ENCODE measurements around the gene MLPH.

MLPH gene

DNA sequence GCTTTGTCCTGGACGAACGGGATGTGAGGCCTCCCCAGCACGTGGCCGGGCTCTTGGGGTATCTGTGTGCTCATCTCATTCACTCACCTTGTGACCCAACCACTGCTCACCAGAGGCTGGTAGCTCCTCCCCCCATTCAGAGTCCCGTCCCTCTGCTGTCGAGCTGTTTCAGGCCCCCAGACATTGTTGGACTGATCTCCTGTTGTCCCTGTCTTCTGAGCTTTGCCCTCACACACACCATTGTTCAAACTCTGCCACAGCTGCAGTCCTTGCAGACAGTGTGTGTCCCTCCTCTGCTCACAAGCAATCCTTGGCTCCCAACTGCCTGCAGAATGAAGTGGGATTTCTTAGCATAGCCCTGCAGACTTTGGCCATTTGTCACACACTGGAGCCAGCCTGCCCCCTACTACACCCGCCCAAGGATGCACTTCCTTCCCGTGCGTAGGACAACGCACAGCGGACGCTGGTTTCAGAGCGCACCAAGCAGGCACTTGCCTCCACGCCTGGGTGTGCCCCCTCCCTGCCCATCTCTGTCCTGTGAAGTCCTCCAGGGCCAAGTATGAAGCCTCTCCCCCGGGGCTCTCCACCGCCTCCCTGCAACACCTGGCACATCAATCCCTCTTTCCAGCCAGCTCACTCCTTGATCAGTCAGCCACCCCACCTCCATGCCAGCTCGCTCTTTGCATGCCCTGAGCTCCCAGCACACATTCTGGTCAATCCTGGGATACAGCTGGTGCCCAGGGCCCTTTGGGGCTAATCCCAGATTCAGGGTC is 62.8 kb downstream of the MLPH start:
- TF ChIP-seq, protein P1, sequence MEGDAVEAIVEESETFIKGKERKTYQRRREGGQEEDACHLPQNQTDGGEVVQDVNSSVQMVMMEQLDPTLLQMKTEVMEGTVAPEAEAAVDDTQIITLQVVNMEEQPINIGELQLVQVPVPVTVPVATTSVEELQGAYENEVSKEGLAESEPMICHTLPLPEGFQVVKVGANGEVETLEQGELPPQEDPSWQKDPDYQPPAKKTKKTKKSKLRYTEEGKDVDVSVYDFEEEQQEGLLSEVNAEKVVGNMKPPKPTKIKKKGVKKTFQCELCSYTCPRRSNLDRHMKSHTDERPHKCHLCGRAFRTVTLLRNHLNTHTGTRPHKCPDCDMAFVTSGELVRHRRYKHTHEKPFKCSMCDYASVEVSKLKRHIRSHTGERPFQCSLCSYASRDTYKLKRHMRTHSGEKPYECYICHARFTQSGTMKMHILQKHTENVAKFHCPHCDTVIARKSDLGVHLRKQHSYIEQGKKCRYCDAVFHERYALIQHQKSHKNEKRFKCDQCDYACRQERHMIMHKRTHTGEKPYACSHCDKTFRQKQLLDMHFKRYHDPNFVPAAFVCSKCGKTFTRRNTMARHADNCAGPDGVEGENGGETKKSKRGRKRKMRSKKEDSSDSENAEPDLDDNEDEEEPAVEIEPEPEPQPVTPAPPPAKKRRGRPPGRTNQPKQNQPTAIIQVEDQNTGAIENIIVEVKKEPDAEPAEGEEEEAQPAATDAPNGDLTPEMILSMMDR (conservative IDR thresholded peaks at IDR 0.05; ENCODE audit: low read length): no peak
- H3K4me3 ChIP-seq (ENCODE audit: low read length): no peak overlapping the region
- no peak for DNase-seq (ENCODE audit: low read depth)

DNA sequence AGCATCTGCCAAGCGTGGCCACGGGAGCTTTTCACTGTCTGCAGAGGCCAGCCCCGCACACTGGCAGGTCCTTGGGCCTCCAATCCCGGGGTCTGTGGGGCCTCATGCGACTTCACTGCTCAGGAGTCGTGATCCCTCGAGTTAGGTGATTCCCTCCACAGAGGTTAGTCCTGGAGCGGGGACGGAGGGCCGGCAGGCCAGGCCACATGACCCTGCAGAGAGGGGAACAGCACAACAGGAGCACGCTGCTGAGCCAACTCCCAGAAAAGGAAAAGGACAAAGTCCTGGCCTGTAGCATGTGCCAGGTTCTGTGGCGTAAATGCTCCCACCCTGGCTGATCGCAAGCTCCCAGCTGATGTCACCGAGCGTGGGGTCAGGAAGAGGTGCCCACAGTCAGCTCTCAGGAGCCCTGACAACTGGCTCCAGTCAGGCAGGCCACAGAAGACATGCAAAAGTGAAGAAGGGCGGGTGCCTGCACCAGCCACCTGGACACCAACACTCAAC is 64.1 kb downstream of the MLPH start:
- TF ChIP-seq, protein P1 (conservative IDR thresholded peaks at IDR 0.05; ENCODE audit: low read length): no peak
- DNase-seq (ENCODE audit: low read depth): no peak
- H3K4me3 ChIP-seq (ENCODE audit: low read length): no peak overlapping the region

DNA sequence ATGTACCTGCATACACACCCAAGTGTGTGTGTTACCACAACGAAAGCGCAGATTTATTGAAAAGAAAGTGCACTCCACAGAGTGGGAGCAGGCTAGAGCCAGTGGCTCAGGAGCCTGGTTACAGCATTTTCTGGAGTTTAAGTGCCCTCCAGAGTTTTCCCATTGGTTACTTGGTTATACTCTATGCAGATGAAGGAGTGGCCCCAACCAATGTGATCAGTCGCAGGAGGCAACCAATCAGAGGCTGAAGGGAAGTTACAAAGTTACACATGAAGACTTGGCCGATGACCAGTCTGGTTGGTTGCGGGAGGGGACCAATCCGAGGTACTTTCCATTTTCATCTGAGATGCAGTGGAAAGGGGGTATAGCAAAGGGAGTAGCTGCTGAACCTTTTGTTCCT is 65.9 kb downstream of the MLPH start:
- H3K4me3 ChIP-seq (ENCODE audit: low read length): no peak overlapping the region
- TF ChIP-seq, protein P1 (conservative IDR thresholded peaks at IDR 0.05; ENCODE audit: low read length): no peak
- DNase-seq (ENCODE audit: low read depth): no peak

DNA sequence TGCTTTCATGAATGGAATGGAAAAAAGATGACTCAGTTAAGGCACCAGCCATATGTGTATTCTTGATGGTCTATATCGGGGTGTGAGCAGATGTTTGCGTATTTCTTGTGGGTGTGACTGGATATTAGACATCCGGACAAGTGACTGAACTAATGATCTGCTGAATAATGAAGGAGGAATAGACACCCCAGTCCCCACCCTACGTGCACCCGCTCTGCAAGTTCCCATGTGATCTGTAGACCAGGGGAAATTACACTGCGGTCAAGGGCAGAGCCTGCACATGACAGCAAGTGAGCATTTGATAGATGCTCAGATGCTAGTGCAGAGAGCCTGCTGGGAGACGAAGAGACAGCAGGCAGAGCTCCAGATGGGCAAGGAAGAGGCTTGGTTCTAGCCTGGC is 66.9 kb downstream of the MLPH start:
- H3K4me3 ChIP-seq (ENCODE audit: low read length): no peak overlapping the region
- DNase-seq (ENCODE audit: low read depth): no peak
- TF ChIP-seq, protein P1 (conservative IDR thresholded peaks at IDR 0.05; ENCODE audit: low read length): no peak

DNA sequence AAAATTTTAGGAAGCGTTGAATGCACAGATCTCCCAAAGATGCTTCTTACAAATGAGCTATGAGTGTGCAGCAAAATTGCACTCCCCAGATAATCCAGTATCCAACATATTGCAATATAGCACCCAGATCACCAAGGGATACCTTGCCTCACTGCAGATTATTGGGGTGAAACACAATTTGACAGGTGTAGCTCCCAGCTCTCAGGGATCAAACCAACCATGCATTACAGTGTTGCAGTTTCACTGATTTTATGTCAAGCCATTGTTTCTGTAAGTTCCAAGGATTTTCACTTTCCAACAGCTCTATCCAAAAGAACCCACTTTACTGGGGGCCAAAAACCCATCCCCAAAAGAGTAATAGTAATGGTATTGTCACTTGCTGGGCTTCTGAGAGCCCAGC is 68.5 kb downstream of the MLPH start:
- TF ChIP-seq, protein P1 (conservative IDR thresholded peaks at IDR 0.05; ENCODE audit: low read length): no peak
- no peak for DNase-seq (ENCODE audit: low read depth)
- H3K4me3 ChIP-seq (ENCODE audit: low read length): no peak overlapping the region

DNA sequence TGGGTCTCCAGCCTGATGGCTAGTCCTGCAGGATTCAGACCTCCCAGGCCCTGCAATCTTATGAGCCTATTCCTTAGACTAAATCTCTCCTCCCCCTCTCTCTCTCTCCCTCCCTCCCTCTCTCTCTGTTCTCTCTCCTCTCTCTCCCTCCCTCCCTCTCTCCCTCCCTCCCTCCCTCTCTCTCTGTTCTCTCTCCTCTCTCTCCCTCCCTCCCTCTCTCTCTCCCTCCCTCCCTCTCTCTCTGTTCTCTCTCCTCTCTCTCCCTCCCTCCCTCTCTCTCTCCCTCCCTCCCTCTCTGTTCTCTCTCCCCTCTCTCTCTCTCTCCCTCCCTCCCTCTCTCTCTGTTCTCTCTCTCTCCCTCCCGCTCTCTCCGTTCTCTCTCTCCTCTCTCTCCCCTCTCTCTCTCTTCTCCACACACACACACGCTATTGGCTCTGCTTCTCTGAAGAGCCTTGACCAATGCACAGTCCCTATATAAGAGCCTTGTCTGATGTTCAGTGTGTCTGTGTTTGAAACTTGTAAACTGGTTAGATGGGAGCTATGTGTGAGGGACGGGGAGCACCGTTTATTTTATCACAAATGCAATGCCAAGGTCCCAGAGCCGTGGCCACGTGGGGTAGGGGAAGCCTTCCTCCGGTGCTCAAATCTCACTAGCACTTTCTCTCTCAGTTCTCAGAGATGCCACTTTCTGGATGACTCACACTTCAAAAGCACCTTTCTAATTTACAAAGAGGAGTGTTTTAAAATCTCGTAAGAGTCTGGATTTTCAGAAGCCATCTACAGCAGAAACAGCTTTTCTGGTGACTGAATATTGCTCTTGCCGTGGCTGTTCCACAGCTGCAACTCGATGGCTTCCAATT is 70.0 kb downstream of the MLPH start:
- DNase-seq (ENCODE audit: low read depth): no peak

More for the DNA sequence above, 70.0 kb downstream of the MLPH start:
- no peak overlapping the region for H3K4me3 ChIP-seq (ENCODE audit: low read length)
- TF ChIP-seq, protein P1 (conservative IDR thresholded peaks at IDR 0.05; ENCODE audit: low read length): no peak
